T follicular helper cell (primary cell): ENCODE measurements around the gene TRPM3.

Experiments
- DNase-seq: peaks from one replicate; pipeline ENCODE4 v3.0.0-alpha.2; 2020; ENCODE audit warnings: low read depth

TRPM3 gene

GRCh38 chr9:70485273-70485858 is 636.1 kb downstream of the TRPM3 start:
- no peak for DNase-seq

- no peak for DNase-seq
Observed at GRCh38 chr9:70484232-70485130, 636.9 kb downstream of the TRPM3 start.

- no peak for DNase-seq
Observed at GRCh38 chr9:70481471-70481870, 640.0 kb downstream of the TRPM3 start.

GRCh38 chr9:70480405-70480980 is 640.9 kb downstream of the TRPM3 start:
- DNase-seq, result no peak

GRCh38 chr9:70479880-70480291 is 641.5 kb downstream of the TRPM3 start:
- no peak for DNase-seq
